GM10248 (cell line): ENCODE data around the gene CCL18.
"Not testable (repeated sequence)": the region's sequence is repeated elsewhere in the genome, so short reads cannot be mapped to it uniquely, and the experiment has no call there.

Source experiments
- CTCF ChIA-PET: fragments of 300-600 bp; sonication (Branson Sonifier 250); formaldehyde crosslinking; extraction: SDS; loops from one replicate; lab custom pipeline; 2021; ENCODE audit warnings: antibody characterized with exemption; lab: Yijun Ruan, JAX
- POLR2A ChIA-PET: fragments of 350-650 bp; sonication (Branson Sonifier 250); formaldehyde crosslinking; extraction: SDS; loops from one replicate; lab custom pipeline; 2020; ENCODE audit warnings: antibody characterized with exemption; lab: Yijun Ruan, JAX
- DNase-seq: peaks from one replicate; pipeline ENCODE4 v3.0.0; 2012; ENCODE audit errors: extremely low spot score
- TF ChIP-seq, protein P1 (sequence below): IDR thresholded peaks from 2 replicates; pipeline ENCODE4 v1.5.1; 2012; ENCODE audit warnings: mild to moderate bottlenecking, low read depth; ENCODE audit errors: extremely low read depth, missing control alignments, control extremely low read depth

The CCL18 gene

DNA sequence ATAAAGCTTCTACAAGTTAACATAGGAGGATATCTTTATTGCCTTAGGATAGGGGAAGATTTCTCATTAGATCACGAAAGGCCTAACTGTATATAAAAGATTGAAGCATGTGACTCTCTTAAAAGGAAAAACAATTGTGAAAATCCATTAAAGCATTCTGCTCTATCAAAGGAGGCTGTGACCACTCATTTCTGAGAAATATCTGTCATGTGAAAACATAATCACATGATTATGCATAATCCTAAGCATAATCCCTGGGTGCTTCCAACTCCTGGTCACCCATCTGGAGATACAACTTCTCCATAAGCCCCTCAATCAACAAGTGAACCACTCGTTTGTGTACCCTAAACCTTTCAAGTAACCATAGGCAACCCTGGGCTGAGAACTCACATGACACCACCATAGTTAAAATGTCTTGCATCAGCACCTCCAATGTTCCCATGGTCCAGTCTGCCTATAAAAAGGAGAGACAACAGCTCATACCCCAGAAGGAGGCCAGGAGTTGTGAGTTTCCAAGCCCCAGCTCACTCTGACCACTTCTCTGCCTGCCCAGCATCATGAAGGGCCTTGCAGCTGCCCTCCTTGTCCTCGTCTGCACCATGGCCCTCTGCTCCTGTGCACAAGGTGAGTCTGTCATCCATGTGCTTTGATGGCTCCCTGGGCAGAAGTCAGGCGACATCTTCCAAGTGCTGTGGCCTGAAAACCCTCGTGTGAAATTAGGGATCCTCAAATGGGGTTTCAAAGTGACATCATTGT is at the start of gene CCL18:
Gene CCL18, plus strand, starts transcription at position 487 of the 756 bp plus-strand sequence. Its CDS starts 71 bp downstream, at position 558.
- TF ChIP-seq, protein P1, sequence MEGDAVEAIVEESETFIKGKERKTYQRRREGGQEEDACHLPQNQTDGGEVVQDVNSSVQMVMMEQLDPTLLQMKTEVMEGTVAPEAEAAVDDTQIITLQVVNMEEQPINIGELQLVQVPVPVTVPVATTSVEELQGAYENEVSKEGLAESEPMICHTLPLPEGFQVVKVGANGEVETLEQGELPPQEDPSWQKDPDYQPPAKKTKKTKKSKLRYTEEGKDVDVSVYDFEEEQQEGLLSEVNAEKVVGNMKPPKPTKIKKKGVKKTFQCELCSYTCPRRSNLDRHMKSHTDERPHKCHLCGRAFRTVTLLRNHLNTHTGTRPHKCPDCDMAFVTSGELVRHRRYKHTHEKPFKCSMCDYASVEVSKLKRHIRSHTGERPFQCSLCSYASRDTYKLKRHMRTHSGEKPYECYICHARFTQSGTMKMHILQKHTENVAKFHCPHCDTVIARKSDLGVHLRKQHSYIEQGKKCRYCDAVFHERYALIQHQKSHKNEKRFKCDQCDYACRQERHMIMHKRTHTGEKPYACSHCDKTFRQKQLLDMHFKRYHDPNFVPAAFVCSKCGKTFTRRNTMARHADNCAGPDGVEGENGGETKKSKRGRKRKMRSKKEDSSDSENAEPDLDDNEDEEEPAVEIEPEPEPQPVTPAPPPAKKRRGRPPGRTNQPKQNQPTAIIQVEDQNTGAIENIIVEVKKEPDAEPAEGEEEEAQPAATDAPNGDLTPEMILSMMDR: no peak
- POLR2A ChIA-PET: no interaction called here
- CTCF ChIA-PET: interaction anchor here (0.8 to 4.4 kb wide), 4 partner anchors 8 to 95 kb away, joined by 3 to 27 read pairs (median 6); no protein-coding TSS in a partner anchor
- DNase-seq: no peak

DNA sequence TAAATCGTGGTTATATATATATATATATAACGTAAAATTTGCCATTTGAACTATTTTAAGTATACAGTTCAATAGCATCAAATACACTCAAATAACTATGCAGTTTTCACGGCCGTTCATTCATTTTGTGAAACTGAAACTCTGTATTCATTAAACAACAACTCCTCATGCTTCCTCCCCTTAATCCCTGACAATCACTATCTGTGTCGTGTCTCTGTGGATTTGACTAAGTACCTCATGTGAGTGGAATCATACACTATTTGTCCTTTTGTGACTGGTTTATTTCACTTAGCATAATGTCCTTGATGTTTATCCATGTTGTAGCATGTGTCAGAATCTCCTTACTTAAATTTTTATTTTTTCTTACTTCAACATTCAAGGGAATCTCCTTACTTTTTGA is 49.1 kb upstream of the CCL18 start:
- POLR2A ChIA-PET: no interaction called here
- TF ChIP-seq, protein P1: no peak
- CTCF ChIA-PET: interaction anchor here (2.1 kb wide), 1 partner anchor 9 kb away, joined by 6 read pairs; no protein-coding TSS in a partner anchor
- no peak for DNase-seq

- POLR2A ChIA-PET: not testable (repeated sequence)
- CTCF ChIA-PET: interaction anchor here (2.1 kb wide), 1 partner anchor 10 kb away, joined by 6 read pairs; no protein-coding TSS in a partner anchor
These were observed 48.2 kb upstream of the CCL18 start for GRCh38 chr17:36015895-36016294.

GRCh38 chr17:36016555-36016954 is 47.5 kb upstream of the CCL18 start:
- TF ChIP-seq, protein P1: no peak
- POLR2A ChIA-PET: no interaction called here
- CTCF ChIA-PET: no interaction called here
- no peak for DNase-seq

More at GRCh38 chr17:36015895-36016294, 48.2 kb upstream of the CCL18 start:
- not testable (repeated sequence) for DNase-seq

GRCh38 chr17:36017799-36018198 is 46.3 kb upstream of the CCL18 start, which contains the start of gene CCL23:
TSS of gene CCL23 (minus strand) at chr17:36017972. CDS start at chr17:36017897, 75 bp downstream.
- POLR2A ChIA-PET: no interaction called here
- TF ChIP-seq, protein P1: no peak
- CTCF ChIA-PET: interaction anchor here (0.8 to 2.9 kb wide), 2 partner anchors 48 to 55 kb away, joined by 3 to 15 read pairs; no protein-coding TSS in a partner anchor
- DNase-seq: no peak

DNA sequence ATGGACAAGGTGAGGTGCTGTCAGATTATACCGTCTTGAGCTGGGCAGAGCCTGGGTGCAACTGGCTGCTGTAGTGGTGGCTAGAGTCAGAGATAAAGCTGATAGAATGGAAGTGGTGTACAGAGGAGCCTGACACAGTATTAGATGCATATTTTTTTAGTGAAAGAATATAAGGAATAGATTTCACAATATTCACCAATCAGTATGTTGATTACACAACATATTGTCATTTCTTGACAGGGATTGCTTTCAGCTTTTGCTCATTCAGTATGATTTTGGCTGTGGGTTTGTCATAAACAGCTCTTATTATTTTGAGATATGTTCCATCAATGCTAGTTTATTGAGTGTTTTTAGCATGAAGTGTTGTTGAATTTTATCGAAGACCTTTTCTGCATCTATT is 44.6 kb upstream of the CCL18 start:
- DNase-seq: no peak
- CTCF ChIA-PET: interaction anchor here (0.9 to 2.9 kb wide), 5 partner anchors 9 to 54 kb away, joined by 3 to 15 read pairs (median 3); no protein-coding TSS in a partner anchor
- POLR2A ChIA-PET: no interaction called here
- TF ChIP-seq, protein P1: no peak

GRCh38 chr17:36024106-36024869 is 39.8 kb upstream of the CCL18 start:
- TF ChIP-seq, protein P1: no peak
- no peak for DNase-seq
- CTCF ChIA-PET: interaction anchor here (0.9 to 1.5 kb wide), 5 partner anchors 13 to 126 kb away, joined by 3 to 4 read pairs (median 4); no protein-coding TSS in a partner anchor
- POLR2A ChIA-PET: no interaction called here
